Measurements from ENCODE around the gene PCDHA4. TPM values are rescaled to one million over a fixed set of nuclear protein-coding genes. Genes with fewer than 3 reads are reported as not detected.
A peak's percentile ranks its signal among the peaks of the same experiment; 100 is the strongest.
"Not testable (repeated sequence)": the region's sequence is repeated elsewhere in the genome, so short reads cannot be mapped to it uniquely, and the experiment has no call there.

Gene PCDHA4
- total RNA-seq: 18.8 to 20.9 TPM (median 19.8 TPM) in 3 replicates

DNA sequence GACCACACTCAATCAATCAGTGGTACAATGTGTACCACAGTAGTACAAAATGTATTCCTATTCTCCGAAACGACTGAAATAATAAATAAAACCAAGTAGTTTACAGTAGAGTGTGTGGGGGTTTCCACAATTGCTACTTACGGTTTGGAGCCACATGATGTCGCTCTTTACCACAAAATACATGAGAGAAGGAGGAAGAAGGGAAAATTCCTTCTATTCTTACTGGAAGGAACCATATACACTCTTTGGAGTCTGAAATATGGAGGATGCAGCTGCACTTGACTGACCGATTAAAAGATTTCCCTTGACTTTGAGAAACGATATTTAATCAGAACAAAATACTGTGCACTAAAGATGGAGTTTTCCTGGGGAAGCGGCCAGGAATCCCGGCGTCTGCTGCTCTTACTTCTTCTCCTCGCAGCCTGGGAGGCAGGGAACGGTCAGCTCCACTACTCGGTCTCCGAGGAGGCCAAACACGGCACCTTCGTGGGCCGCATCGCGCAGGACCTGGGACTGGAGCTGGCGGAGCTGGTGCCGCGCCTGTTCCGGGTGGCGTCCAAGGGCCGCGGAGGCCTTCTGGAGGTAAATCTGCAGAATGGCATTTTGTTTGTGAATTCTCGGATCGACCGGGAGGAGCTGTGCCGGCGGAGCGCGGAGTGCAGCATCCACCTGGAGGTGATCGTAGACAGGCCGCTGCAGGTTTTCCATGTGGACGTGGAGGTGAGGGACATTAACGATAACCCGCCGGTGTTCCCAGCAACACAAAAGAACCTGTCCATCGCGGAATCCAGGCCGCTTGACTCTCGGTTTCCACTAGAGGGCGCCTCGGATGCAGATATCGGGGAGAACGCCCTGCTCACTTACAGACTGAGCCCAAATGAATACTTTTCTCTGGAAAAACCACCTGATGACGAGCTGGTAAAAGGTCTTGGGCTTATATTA lies at the start of gene PCDHA4:
PCDHA4 (plus strand) TSS at position 235 of the 942 bp plus-strand sequence.
- no peaks in the 10 kb centered on the region for H3K27me3 Mint-ChIP-seq (ENCODE audit: low read depth)
- peak within 1 kb of the TSS; percentile 86 for H3K27ac Mint-ChIP-seq
- TF ChIP-seq CTCF (IDR thresholded peaks at IDR 0.05; ENCODE audit: unreplicated experiment): peak; percentile 62
- H3K4me1 Mint-ChIP-seq: peaks cover 10% of the 10 kb centered on the region
- H3K4me3 Mint-ChIP-seq: peak within 1 kb of the TSS; percentile 91
- H3K9me3 Mint-ChIP-seq: peaks cover 37% of the 10 kb centered on the region
- peaks cover 48% of the 10 kb centered on the region for H3K36me3 Mint-ChIP-seq
- peak in 1 of 2 experiments; percentile 78 for DNase-seq (ENCODE audit: low spot score in 2 of 2, unreplicated experiment in 2 of 2)

GRCh38 chr5:140764177-140764973 lies 42.5 kb upstream of the PCDHA4 start:
- Mint-ChIP-seq H3K27me3 (ENCODE audit: low read depth) (no peaks in the 10 kb centered on the region), H3K4me3 (no peak overlapping the region), H3K27ac (no peak overlapping the region), H3K4me1 (no peaks in the 10 kb centered on the region), H3K36me3 (peaks cover 11% of the 10 kb centered on the region), H3K9me3 (peaks cover 65% of the 10 kb centered on the region)
- no peak for TF ChIP-seq CTCF (IDR thresholded peaks at IDR 0.05; ENCODE audit: unreplicated experiment)
- no peak for DNase-seq (ENCODE audit: low spot score in 2 of 2, unreplicated experiment in 2 of 2)

DNA sequence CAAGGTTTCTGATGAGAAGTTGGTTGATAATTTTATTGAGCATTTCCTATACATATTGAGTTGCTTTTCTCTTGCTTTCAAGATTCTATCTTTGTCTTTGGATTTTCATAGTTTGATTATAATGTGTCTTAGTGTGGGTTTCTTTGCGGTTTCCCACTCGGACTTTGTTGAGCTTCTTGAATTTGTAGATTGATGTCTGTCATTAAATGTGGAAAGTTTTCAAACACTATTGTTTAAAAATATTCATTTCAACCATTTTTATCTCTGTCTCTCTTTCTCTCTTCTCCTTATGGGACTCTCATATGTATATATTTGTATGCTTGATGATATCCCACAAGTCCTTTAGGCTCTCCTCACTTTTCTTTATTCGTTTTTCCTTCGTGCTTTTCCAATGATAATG lies 39.4 kb upstream of the PCDHA4 start:
- H3K4me3 Mint-ChIP-seq: no peak overlapping the region
- H3K27ac Mint-ChIP-seq: no peak overlapping the region
- H3K9me3 Mint-ChIP-seq: peaks cover 71% of the 10 kb centered on the region
- DNase-seq (ENCODE audit: low spot score in 2 of 2, unreplicated experiment in 2 of 2): no peak
- H3K4me1 Mint-ChIP-seq: no peaks in the 10 kb centered on the region
- TF ChIP-seq CTCF (IDR thresholded peaks at IDR 0.05; ENCODE audit: unreplicated experiment): no peak
- H3K36me3 Mint-ChIP-seq: peaks cover 10% of the 10 kb centered on the region
- no peaks in the 10 kb centered on the region for H3K27me3 Mint-ChIP-seq (ENCODE audit: low read depth)

DNA sequence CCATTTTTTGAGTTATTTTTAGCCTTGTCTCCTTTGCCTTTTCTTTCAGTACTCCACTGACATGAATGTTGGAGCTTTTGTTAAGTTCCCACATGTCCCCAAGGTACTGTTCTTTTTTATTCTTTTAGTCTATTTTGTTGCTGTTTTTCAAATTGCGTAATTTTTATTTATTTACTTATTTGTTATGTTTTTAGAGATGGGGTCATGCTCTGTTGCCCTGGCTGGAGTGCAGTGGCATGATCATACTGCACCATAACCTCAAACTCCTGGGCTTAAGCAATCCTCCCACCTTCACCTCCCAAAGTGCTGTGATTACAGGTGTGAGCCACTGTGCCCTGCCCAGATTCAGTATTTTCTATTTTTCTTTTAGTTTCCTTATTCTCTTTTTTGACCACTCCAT lies 26.4 kb upstream of the PCDHA4 start:
- no peak for TF ChIP-seq CTCF (IDR thresholded peaks at IDR 0.05; ENCODE audit: unreplicated experiment)
- Mint-ChIP-seq H3K4me3 (no peak overlapping the region), H3K9me3 (peaks cover 80% of the 10 kb centered on the region), H3K27ac (no peak overlapping the region), H3K36me3 (peaks cover 9% of the 10 kb centered on the region), H3K27me3 (ENCODE audit: low read depth) (no peaks in the 10 kb centered on the region), H3K4me1 (no peaks in the 10 kb centered on the region)
- no peak for DNase-seq (ENCODE audit: low spot score in 2 of 2, unreplicated experiment in 2 of 2)

DNA sequence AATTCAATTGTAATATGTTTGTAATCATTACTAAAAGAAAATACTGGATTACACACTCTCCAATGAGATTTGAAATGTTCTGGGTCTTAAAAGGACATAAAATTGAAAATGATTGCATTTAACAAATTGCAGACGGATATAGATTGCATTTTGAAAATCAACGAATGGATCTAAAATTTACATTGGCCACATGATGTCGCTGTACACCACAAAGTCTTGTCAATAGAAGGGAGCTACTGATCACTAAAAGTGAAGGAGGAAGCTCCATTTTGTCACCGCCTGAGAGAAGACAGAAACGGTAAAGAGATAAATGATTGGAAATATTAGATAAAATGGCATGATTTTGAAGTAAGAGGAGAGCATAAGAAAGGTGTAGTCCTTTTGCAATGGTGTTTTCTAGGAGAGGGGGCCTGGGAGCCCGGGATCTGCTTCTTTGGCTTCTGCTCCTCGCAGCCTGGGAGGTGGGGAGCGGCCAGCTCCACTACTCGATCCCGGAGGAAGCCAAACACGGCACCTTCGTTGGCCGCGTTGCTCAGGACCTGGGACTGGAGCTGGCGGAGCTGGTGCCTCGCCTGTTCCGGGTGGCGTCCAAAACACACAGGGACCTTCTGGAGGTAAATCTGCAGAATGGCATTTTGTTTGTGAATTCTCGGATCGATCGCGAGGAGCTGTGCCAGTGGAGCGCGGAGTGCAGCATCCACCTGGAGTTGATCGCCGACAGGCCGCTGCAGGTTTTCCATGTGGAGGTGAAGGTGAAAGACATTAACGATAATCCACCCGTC lies 20.8 kb upstream of the PCDHA4 start, which contains the start of gene PCDHA1:
PCDHA1 (plus strand) TSS at position 236 of the 782 bp plus-strand sequence.
- Mint-ChIP-seq H3K4me1 (no peaks in the 10 kb centered on the region), H3K9me3 (peaks cover 51% of the 10 kb centered on the region), H3K4me3 (no peak within 1 kb of the TSS), H3K36me3 (peaks cover 14% of the 10 kb centered on the region), H3K27me3 (ENCODE audit: low read depth) (no peaks in the 10 kb centered on the region), H3K27ac (no peak within 1 kb of the TSS)
- no peak for TF ChIP-seq CTCF (IDR thresholded peaks at IDR 0.05; ENCODE audit: unreplicated experiment)
- no peak for DNase-seq (ENCODE audit: low spot score in 2 of 2, unreplicated experiment in 2 of 2)

DNA sequence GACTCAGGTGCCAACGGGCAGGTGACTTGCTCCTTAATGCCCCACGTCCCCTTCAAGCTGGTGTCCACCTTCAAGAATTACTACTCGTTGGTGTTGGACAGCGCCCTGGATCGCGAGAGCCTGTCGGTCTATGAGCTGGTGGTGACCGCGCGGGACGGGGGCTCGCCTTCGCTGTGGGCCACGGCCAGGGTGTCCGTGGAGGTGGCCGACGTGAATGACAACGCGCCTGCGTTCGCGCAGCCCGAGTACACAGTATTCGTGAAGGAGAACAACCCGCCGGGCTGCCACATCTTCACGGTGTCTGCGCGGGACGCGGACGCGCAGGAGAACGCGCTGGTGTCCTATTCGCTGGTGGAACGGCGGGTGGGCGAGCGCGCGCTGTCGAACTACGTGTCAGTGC lies 19.4 kb upstream of the PCDHA4 start:
- peaks cover 53% of the 10 kb centered on the region for H3K9me3 Mint-ChIP-seq
- H3K27ac Mint-ChIP-seq; H3K36me3 Mint-ChIP-seq; H3K27me3 Mint-ChIP-seq (ENCODE audit: low read depth); H3K4me3 Mint-ChIP-seq; DNase-seq (ENCODE audit: low spot score in 2 of 2, unreplicated experiment in 2 of 2); H3K4me1 Mint-ChIP-seq: not testable (repeated sequence)

- H3K9me3 Mint-ChIP-seq: peaks cover 53% of the 10 kb centered on the region
- H3K27ac Mint-ChIP-seq; H3K4me1 Mint-ChIP-seq; H3K27me3 Mint-ChIP-seq (ENCODE audit: low read depth); H3K4me3 Mint-ChIP-seq; DNase-seq (ENCODE audit: low spot score in 2 of 2, unreplicated experiment in 2 of 2): not testable (repeated sequence)
- peaks cover 13% of the 10 kb centered on the region for H3K36me3 Mint-ChIP-seq
Observed at GRCh38 chr5:140787849-140788504, 18.9 kb upstream of the PCDHA4 start.

All from mesothelial cell of epicardium (in vitro differentiated cells).